Measurements from ENCODE around the gene TCF12. TPM values are rescaled to one million over a fixed set of nuclear protein-coding genes. Genes with fewer than 3 reads are reported as not detected.

The TCF12 gene
- total and polyA plus RNA-seq, 2 of the 8 experiments (the other 6 are each of a cell fraction or from before 2014, with no cell fraction given): 85.8 to 101 TPM

DNA sequence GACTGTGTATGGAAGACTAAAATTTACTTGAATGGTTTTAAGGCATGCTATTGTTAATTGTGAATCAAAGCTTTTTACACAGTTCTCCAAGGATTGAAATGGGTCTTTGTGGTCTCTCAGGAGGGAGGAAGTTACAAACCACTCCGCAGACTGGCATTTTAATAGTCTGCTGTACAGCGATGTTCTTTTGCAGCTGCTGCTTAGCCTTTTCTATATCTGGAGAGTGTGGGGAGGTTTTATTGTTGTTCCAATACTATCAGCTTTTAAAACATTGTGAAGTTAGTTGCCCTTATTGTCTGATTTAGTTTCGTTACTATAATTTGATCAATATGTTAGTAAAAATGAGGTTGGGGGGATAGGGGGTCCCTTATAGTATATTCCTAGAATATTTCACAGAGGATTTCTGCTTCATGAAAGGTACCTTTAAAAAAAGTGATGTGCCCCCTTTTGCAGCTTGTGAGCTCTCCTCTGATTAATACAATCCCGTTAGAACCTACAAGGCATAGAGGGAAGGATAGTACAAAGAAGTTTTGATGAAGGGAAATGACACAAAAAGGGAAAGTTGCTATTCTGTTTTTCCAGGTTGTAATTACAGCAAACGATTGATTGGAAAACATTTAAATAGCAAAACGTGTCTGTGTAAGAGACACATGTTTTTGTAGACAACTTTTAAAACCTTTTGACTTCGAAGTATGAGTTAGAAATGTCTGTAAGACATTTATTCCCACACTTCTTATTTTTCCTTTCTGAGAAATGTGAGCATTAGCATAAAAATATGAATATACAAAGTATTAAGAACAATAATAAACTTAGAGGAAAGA lies 299.5 kb downstream of the TCF12 start (continued):
- TF ChIP-seq, protein P1, sequence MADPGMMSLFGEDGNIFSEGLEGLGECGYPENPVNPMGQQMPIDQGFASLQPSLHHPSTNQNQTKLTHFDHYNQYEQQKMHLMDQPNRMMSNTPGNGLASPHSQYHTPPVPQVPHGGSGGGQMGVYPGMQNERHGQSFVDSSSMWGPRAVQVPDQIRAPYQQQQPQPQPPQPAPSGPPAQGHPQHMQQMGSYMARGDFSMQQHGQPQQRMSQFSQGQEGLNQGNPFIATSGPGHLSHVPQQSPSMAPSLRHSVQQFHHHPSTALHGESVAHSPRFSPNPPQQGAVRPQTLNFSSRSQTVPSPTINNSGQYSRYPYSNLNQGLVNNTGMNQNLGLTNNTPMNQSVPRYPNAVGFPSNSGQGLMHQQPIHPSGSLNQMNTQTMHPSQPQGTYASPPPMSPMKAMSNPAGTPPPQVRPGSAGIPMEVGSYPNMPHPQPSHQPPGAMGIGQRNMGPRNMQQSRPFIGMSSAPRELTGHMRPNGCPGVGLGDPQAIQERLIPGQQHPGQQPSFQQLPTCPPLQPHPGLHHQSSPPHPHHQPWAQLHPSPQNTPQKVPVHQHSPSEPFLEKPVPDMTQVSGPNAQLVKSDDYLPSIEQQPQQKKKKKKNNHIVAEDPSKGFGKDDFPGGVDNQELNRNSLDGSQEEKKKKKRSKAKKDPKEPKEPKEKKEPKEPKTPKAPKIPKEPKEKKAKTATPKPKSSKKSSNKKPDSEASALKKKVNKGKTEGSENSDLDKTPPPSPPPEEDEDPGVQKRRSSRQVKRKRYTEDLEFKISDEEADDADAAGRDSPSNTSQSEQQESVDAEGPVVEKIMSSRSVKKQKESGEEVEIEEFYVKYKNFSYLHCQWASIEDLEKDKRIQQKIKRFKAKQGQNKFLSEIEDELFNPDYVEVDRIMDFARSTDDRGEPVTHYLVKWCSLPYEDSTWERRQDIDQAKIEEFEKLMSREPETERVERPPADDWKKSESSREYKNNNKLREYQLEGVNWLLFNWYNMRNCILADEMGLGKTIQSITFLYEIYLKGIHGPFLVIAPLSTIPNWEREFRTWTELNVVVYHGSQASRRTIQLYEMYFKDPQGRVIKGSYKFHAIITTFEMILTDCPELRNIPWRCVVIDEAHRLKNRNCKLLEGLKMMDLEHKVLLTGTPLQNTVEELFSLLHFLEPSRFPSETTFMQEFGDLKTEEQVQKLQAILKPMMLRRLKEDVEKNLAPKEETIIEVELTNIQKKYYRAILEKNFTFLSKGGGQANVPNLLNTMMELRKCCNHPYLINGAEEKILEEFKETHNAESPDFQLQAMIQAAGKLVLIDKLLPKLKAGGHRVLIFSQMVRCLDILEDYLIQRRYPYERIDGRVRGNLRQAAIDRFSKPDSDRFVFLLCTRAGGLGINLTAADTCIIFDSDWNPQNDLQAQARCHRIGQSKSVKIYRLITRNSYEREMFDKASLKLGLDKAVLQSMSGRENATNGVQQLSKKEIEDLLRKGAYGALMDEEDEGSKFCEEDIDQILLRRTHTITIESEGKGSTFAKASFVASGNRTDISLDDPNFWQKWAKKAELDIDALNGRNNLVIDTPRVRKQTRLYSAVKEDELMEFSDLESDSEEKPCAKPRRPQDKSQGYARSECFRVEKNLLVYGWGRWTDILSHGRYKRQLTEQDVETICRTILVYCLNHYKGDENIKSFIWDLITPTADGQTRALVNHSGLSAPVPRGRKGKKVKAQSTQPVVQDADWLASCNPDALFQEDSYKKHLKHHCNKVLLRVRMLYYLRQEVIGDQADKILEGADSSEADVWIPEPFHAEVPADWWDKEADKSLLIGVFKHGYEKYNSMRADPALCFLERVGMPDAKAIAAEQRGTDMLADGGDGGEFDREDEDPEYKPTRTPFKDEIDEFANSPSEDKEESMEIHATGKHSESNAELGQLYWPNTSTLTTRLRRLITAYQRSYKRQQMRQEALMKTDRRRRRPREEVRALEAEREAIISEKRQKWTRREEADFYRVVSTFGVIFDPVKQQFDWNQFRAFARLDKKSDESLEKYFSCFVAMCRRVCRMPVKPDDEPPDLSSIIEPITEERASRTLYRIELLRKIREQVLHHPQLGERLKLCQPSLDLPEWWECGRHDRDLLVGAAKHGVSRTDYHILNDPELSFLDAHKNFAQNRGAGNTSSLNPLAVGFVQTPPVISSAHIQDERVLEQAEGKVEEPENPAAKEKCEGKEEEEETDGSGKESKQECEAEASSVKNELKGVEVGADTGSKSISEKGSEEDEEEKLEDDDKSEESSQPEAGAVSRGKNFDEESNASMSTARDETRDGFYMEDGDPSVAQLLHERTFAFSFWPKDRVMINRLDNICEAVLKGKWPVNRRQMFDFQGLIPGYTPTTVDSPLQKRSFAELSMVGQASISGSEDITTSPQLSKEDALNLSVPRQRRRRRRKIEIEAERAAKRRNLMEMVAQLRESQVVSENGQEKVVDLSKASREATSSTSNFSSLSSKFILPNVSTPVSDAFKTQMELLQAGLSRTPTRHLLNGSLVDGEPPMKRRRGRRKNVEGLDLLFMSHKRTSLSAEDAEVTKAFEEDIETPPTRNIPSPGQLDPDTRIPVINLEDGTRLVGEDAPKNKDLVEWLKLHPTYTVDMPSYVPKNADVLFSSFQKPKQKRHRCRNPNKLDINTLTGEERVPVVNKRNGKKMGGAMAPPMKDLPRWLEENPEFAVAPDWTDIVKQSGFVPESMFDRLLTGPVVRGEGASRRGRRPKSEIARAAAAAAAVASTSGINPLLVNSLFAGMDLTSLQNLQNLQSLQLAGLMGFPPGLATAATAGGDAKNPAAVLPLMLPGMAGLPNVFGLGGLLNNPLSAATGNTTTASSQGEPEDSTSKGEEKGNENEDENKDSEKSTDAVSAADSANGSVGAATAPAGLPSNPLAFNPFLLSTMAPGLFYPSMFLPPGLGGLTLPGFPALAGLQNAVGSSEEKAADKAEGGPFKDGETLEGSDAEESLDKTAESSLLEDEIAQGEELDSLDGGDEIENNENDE (IDR thresholded peaks at IDR 0.05; ENCODE audit: insufficient replicate concordance, low read length): no peak
- TF ChIP-seq RAD21 (IDR thresholded peaks at IDR 0.05 in 1 of 2, conservative IDR thresholded peaks at IDR 0.05 in 1 of 2; ENCODE audit: low read depth in 2 of 2, low read length in 2 of 2) (no peak), NRF1 (IDR thresholded peaks at IDR 0.05; ENCODE audit: low read depth, low read length) (no peak), SIRT6 (IDR thresholded peaks at IDR 0.05; ENCODE audit: low read length) (no peak), POLR2AphosphoS5 (IDR thresholded peaks at IDR 0.05; ENCODE audit: low read depth, low read length) (no peak), JUN (IDR thresholded peaks at IDR 0.05; ENCODE audit: low read depth, low read length) (no peak), CHD1 (IDR thresholded peaks at IDR 0.05; ENCODE audit: low read depth, low read length) (no peak), SP1 (IDR thresholded peaks at IDR 0.05; ENCODE audit: low read depth, low read length) (no peak)
